Measurements from ENCODE around the gene EPB41L4B.
"Not testable (repeated sequence)": the region's sequence is repeated elsewhere in the genome, so short reads cannot be mapped to it uniquely, and the experiment has no call there.

Gene EPB41L4B

DNA sequence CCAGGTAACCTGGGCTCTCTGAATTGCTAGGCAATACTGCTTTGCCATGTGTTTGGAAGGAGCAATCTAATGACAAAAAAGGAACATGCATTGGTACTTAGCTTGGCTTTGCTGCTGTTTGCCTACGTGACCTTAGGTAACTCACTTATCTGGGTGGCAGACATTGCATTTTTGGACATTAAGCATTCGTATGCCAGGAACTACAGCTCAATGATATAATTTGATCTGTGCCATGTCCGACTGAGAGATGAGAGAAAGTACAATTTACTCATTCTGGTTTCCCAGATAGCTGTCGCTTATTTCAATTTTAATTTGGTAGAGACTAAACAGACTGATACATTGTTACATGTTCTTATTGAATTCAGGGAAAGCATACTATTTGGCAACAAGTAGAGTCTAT, 90.6 kb downstream of the EPB41L4B start:
- no peak for DNase-seq (ENCODE audit: low read depth)
- H3K4me3 ChIP-seq (ENCODE audit: low read depth, low read length), result no peak overlapping the region
- TF ChIP-seq, protein P1, sequence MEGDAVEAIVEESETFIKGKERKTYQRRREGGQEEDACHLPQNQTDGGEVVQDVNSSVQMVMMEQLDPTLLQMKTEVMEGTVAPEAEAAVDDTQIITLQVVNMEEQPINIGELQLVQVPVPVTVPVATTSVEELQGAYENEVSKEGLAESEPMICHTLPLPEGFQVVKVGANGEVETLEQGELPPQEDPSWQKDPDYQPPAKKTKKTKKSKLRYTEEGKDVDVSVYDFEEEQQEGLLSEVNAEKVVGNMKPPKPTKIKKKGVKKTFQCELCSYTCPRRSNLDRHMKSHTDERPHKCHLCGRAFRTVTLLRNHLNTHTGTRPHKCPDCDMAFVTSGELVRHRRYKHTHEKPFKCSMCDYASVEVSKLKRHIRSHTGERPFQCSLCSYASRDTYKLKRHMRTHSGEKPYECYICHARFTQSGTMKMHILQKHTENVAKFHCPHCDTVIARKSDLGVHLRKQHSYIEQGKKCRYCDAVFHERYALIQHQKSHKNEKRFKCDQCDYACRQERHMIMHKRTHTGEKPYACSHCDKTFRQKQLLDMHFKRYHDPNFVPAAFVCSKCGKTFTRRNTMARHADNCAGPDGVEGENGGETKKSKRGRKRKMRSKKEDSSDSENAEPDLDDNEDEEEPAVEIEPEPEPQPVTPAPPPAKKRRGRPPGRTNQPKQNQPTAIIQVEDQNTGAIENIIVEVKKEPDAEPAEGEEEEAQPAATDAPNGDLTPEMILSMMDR (IDR thresholded peaks at IDR 0.05; ENCODE audit: low read depth, low read length), result no peak
- no peak for TF ChIP-seq MYC (IDR thresholded peaks at IDR 0.05; ENCODE audit: low read depth, low read length)
- TF ChIP-seq POLR2A (IDR thresholded peaks at IDR 0.05; ENCODE audit: extremely low read depth, insufficient read length), result no peak
- TF ChIP-seq, protein P2, sequence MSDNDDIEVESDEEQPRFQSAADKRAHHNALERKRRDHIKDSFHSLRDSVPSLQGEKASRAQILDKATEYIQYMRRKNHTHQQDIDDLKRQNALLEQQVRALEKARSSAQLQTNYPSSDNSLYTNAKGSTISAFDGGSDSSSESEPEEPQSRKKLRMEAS (IDR thresholded peaks at IDR 0.05; ENCODE audit: low read depth, low read length), result no peak

DNA sequence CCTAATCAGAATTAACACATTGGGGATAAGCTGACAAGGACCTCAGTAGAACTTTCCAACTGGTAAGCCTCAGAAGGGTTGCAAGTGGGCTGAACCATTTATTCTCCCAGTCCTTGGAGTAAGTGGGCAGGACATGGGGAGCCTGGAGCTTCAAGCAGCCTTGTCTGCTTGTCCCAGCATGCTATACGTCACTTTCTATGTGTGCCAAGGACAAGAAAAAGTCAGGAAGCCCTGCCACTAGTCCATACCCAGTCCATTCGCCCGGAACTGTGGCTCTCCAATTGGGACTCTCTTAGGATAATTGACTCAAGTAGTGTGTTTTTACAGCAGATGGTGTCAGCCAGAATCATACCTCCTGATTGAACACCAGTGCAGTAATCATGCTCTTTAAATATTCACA, 91.2 kb downstream of the EPB41L4B start:
- TF ChIP-seq MYC (IDR thresholded peaks at IDR 0.05; ENCODE audit: low read depth, low read length) (no peak), POLR2A (IDR thresholded peaks at IDR 0.05; ENCODE audit: extremely low read depth, insufficient read length) (no peak)
- TF ChIP-seq, protein P1 (IDR thresholded peaks at IDR 0.05; ENCODE audit: low read depth, low read length), result no peak
- TF ChIP-seq, protein P2 (IDR thresholded peaks at IDR 0.05; ENCODE audit: low read depth, low read length), result no peak

DNA sequence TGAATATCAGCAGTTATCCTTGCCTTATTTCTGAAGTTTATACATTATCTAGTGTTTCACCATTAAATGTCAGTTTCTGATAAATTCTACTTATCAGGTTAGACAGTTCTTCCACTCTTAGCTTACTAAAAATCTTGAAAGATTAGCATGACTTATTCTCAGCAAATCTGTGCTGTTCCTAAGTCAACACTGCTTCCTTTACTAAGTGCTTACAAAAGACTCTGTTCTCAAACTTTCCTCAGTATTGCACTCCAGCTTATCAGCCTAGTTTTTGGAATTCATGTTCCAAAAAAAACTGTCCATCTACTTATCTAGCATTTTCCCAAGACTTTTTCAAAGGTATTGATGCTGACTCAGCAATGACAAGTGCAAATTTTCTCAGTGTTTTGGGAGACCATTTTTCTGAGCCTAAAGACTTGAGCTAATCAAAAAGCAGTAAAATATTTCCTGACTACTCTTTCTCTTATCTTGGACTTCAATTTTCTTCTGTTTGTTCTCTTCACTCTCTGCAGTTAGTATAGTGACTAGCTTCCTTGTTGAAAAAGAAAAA, 92.7 kb downstream of the EPB41L4B start:
- TF ChIP-seq MYC (IDR thresholded peaks at IDR 0.05; ENCODE audit: low read depth, low read length), result no peak
- TF ChIP-seq, protein P2 (IDR thresholded peaks at IDR 0.05; ENCODE audit: low read depth, low read length), result no peak
- TF ChIP-seq POLR2A (IDR thresholded peaks at IDR 0.05; ENCODE audit: extremely low read depth, insufficient read length), result no peak
- TF ChIP-seq, protein P1 (IDR thresholded peaks at IDR 0.05; ENCODE audit: low read depth, low read length), result no peak
- DNase-seq (ENCODE audit: low read depth), result no peak
- H3K4me3 ChIP-seq (ENCODE audit: low read depth, low read length), result no peak overlapping the region

More for the DNA sequence above, 91.2 kb downstream of the EPB41L4B start:
- H3K4me3 ChIP-seq (ENCODE audit: low read depth, low read length), result no peak overlapping the region
- DNase-seq (ENCODE audit: low read depth), result no peak

DNA sequence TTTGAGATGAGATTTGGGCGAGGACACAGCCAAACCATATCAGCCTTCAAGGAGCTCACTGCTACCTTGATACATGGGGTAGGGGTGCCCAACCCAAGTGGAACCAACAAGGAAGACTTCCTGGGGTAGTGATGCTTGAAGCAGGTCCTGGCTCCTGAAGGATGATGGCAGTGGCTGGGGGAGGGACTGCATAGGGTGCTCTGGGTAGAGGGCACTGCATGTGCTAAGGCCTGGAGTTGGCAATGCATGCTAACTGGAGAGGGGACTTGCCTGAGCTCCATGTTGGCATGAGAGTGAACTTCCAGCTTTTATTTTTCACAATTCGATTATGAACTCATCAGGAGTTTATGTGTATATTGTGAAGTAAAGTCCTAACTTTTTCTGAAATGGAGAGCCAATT, 95.2 kb downstream of the EPB41L4B start:
- H3K4me3 ChIP-seq (ENCODE audit: low read depth, low read length), result no peak overlapping the region
- no peak for DNase-seq (ENCODE audit: low read depth)
- TF ChIP-seq, protein P1 (IDR thresholded peaks at IDR 0.05; ENCODE audit: low read depth, low read length), result no peak
- TF ChIP-seq, protein P2 (IDR thresholded peaks at IDR 0.05; ENCODE audit: low read depth, low read length), result no peak
- TF ChIP-seq POLR2A (IDR thresholded peaks at IDR 0.05; ENCODE audit: extremely low read depth, insufficient read length), result no peak

DNA sequence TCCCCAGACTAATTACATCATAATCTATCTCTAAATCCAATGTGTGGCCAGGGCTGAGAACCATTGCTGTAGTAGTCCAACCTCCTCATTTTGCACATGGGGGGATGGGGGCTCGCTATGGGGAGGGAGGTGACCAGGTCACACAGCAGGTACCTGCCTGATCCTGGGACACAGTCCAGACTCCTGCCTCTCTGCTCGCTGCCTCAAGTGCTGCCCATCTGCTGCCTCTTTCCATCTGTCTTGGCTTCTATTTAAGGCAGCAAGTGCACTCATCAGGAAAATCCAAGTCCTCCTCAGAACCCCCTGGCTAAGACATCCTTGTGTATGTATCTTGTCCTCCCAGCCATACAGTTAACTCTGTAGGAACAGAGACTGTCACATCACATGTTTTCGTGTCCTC, 96.1 kb downstream of the EPB41L4B start:
- no peak for DNase-seq (ENCODE audit: low read depth)

DNA sequence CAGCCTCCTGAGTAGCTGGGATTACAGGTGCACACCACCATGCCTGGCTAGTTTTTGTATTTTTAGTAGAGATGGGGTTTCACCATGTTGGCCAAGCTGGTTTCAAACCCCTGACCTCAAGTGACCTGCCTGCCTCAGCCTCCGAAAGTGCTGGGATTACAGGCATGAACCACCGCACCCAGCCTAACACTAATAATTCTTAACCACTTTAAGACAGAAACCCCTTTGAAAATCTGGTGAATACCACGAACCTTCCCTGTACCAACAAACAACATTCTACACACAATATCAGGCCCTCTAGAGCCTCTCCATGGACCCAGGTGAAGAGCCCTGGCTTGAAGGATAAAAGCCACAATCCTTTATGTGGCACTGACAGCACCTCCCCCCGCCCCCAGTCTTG, 102.6 kb downstream of the EPB41L4B start:
- H3K4me3 ChIP-seq (ENCODE audit: low read depth, low read length); DNase-seq (ENCODE audit: low read depth): not testable (repeated sequence)

More for the DNA sequence above, 96.1 kb downstream of the EPB41L4B start:
- H3K4me3 ChIP-seq (ENCODE audit: low read depth, low read length), result no peak overlapping the region
- TF ChIP-seq, protein P2 (IDR thresholded peaks at IDR 0.05; ENCODE audit: low read depth, low read length), result no peak
- no peak for TF ChIP-seq POLR2A (IDR thresholded peaks at IDR 0.05; ENCODE audit: extremely low read depth, insufficient read length)
- TF ChIP-seq, protein P1 (IDR thresholded peaks at IDR 0.05; ENCODE audit: low read depth, low read length), result no peak
- no peak for TF ChIP-seq MYC (IDR thresholded peaks at IDR 0.05; ENCODE audit: low read depth, low read length)

Measured in NB4 (cell line).